Right atrium auricular region (tissue), 2 donors: ENCODE data around the gene ZNF397. TPM values are rescaled to one million over a fixed set of nuclear protein-coding genes. Genes with fewer than 3 reads are reported as not detected.

Source experiments
- DNase-seq: peaks from one replicate; pipeline ENCODE4 v3.0.0-alpha.2; 2019; ENCODE audit warnings: low spot score
- H3K27ac ChIP-seq, 2 donors: fragments of 200-600 bp; sonication (generic); 1 replicate in 1 of 2; 2 replicates in 1 of 2; pipeline ENCODE4 v1.5.1; 2016 to 2019
- H3K27me3 ChIP-seq, 2 donors: fragments of 200-600 bp; sonication (generic); one replicate each; pipeline versions ENCODE4 v1.5.1 to v1.6.0; 2017 to 2019
- H3K36me3 ChIP-seq: fragments of 200-600 bp; sonication (generic); one replicate; pipeline ENCODE4 v1.5.1; 2016
- H3K4me1 ChIP-seq, 2 donors: fragments of 200-600 bp; sonication (generic); one replicate each; pipeline versions ENCODE4 v1.5.1 to v1.6.0; 2017 to 2019
- H3K4me3 ChIP-seq, 2 donors: fragments of 200-600 bp; sonication (generic); 1 replicate in 1 of 2; 2 replicates in 1 of 2; pipeline ENCODE4 v1.5.1; 2017 to 2019; ENCODE audit warnings: mild to moderate bottlenecking in 1 of 2, moderate library complexity in 1 of 2
- H3K9me3 ChIP-seq, 2 donors: fragments of 200-600 bp; sonication (generic); one replicate each; pipeline ENCODE4 v1.5.1; 2019
- total RNA-seq, 2 donors: library from RNA; depleted of rRNA; stranded (reverse); fragments of >200 nt; gene quantifications; one replicate each; pipeline ENCODE4 v1.1.0, GENCODE V29; 2016
- TF ChIP-seq, protein P1 (sequence below), 2 donors: fragments of 200-600 bp; sonication (generic); IDR thresholded peaks; one replicate each; pipeline ENCODE4 v1.5.1; 2019; ENCODE audit warnings: antibody characterized with exemption in 2 of 2

The ZNF397 gene
- total RNA-seq, 2 donors from 2014 or later, result 11.3 to 12.0 TPM

DNA sequence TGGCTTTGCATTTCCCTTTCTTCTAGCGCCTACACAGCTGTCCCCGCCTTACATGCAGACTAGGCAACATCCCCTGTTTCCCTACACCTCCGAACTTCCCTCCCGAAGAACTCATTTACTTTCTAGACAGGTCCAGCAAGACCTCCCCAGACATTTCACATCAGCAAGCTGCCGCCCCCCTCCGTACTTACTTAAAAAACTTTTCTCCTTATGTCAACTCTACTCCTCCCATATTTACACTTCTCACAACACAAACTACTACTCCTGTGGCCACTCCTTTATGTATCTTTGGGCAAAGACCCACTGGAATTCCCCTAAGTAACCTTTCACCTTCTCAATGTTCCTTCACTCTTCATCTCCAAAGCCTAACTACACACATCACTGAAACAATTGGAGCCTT, 20.4 kb upstream of the ZNF397 start:
- Histone ChIP-seq H3K9me3 (no peaks in the 10 kb centered on the region), H3K4me3 (no peak overlapping the region), H3K27me3 (no peaks in the 10 kb centered on the region), H3K27ac (no peak overlapping the region), H3K4me1 (no peaks in the 10 kb centered on the region), H3K36me3 (no peaks in the 10 kb centered on the region)
- DNase-seq, result no peak
- TF ChIP-seq, protein P1, sequence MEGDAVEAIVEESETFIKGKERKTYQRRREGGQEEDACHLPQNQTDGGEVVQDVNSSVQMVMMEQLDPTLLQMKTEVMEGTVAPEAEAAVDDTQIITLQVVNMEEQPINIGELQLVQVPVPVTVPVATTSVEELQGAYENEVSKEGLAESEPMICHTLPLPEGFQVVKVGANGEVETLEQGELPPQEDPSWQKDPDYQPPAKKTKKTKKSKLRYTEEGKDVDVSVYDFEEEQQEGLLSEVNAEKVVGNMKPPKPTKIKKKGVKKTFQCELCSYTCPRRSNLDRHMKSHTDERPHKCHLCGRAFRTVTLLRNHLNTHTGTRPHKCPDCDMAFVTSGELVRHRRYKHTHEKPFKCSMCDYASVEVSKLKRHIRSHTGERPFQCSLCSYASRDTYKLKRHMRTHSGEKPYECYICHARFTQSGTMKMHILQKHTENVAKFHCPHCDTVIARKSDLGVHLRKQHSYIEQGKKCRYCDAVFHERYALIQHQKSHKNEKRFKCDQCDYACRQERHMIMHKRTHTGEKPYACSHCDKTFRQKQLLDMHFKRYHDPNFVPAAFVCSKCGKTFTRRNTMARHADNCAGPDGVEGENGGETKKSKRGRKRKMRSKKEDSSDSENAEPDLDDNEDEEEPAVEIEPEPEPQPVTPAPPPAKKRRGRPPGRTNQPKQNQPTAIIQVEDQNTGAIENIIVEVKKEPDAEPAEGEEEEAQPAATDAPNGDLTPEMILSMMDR (IDR thresholded peaks at IDR 0.05), result no peak

GRCh38 chr18:35223797-35224196, 17.0 kb upstream of the ZNF397 start:
- H3K4me1 ChIP-seq, result no peaks in the 10 kb centered on the region
- no peak for DNase-seq
- no peaks in the 10 kb centered on the region for H3K27me3 ChIP-seq

GRCh38 chr18:35227254-35227653, 13.6 kb upstream of the ZNF397 start:
- DNase-seq, result no peak
- Histone ChIP-seq H3K27me3 (no peaks in the 10 kb centered on the region), H3K4me1 (no peaks in the 10 kb centered on the region), H3K9me3 (no peaks in the 10 kb centered on the region), H3K27ac (no peak overlapping the region), H3K36me3 (no peaks in the 10 kb centered on the region), H3K4me3 (no peak overlapping the region)
- TF ChIP-seq, protein P1 (IDR thresholded peaks at IDR 0.05), result no peak

More at GRCh38 chr18:35223797-35224196, 17.0 kb upstream of the ZNF397 start:
- no peak overlapping the region for H3K27ac ChIP-seq
- H3K4me3 ChIP-seq, result no peak overlapping the region
- H3K36me3 ChIP-seq, result no peaks in the 10 kb centered on the region
- TF ChIP-seq, protein P1 (IDR thresholded peaks at IDR 0.05), result no peak
- no peaks in the 10 kb centered on the region for H3K9me3 ChIP-seq

- peak; percentile 90 for DNase-seq
- H3K36me3 ChIP-seq, result no peaks in the 10 kb centered on the region
- no peak overlapping the region for H3K27ac ChIP-seq
- TF ChIP-seq, protein P1 (IDR thresholded peaks at IDR 0.05), result peak; percentile 84 to 98
- H3K4me3 ChIP-seq, result peak overlapping the region in 1 of 2 donors; percentile 4
- no peaks in the 10 kb centered on the region for H3K27me3 ChIP-seq
- H3K4me1 ChIP-seq, result no peaks in the 10 kb centered on the region
- H3K9me3 ChIP-seq, result no peaks in the 10 kb centered on the region
These were observed 9.8 kb upstream of the ZNF397 start for GRCh38 chr18:35231052-35231451.

DNA sequence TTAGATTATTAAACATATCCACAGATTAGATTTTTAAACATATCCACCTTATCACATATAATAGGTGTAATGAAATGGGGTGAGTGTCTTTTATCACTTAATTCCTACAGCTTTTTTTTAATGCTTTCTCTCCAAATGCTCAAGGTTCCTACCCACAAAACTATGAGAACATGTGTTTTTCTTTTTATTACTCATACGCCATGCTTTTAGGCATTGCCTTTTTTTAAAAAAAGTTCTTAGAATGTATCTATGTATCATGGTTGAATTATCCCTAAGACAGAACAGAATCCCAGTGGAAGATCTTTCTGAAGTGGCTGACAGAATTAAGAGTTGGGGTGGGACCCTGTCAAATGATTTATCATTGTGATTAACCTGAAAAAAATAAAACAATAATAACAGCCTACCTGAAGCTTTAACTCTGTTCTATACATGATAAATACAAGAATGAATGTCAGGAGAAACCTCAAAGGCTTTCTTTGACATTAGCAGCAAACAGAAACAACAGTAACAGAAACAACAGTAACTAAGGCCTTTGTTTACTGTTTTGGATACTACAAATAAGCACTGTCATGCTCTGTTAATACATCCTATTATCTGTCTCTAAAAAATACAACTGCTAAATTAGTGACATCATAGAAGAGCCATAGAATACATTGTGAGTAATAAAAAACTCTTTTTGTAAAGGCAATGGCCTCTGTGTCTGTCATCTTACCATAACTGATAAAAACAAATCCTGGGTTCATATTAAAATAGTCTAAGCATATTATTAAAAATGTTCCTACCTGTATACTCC, 4.1 kb upstream of the ZNF397 start:
- H3K4me3 ChIP-seq, result no peak overlapping the region
- H3K36me3 ChIP-seq, result no peaks in the 10 kb centered on the region
- no peaks in the 10 kb centered on the region for H3K9me3 ChIP-seq
- H3K27ac ChIP-seq, result no peak overlapping the region
- H3K27me3 ChIP-seq, result no peaks in the 10 kb centered on the region
- peaks cover 0 to 4% of the 10 kb centered on the region in 2 donors for H3K4me1 ChIP-seq
- TF ChIP-seq, protein P1 (IDR thresholded peaks at IDR 0.05), result no peak
- DNase-seq, result no peak
